ENCODE measurements around the gene AVEN.
A peak's percentile ranks its signal among the peaks of the same experiment; 100 is the strongest.
"Not testable (repeated sequence)": the region's sequence is repeated elsewhere in the genome, so short reads cannot be mapped to it uniquely, and the experiment has no call there.

The AVEN gene, protein sequence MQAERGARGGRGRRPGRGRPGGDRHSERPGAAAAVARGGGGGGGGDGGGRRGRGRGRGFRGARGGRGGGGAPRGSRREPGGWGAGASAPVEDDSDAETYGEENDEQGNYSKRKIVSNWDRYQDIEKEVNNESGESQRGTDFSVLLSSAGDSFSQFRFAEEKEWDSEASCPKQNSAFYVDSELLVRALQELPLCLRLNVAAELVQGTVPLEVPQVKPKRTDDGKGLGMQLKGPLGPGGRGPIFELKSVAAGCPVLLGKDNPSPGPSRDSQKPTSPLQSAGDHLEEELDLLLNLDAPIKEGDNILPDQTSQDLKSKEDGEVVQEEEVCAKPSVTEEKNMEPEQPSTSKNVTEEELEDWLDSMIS
- total RNA-seq: 3.1 to 10.1 (median 7.2) reads per million in 18 experiments

DNA sequence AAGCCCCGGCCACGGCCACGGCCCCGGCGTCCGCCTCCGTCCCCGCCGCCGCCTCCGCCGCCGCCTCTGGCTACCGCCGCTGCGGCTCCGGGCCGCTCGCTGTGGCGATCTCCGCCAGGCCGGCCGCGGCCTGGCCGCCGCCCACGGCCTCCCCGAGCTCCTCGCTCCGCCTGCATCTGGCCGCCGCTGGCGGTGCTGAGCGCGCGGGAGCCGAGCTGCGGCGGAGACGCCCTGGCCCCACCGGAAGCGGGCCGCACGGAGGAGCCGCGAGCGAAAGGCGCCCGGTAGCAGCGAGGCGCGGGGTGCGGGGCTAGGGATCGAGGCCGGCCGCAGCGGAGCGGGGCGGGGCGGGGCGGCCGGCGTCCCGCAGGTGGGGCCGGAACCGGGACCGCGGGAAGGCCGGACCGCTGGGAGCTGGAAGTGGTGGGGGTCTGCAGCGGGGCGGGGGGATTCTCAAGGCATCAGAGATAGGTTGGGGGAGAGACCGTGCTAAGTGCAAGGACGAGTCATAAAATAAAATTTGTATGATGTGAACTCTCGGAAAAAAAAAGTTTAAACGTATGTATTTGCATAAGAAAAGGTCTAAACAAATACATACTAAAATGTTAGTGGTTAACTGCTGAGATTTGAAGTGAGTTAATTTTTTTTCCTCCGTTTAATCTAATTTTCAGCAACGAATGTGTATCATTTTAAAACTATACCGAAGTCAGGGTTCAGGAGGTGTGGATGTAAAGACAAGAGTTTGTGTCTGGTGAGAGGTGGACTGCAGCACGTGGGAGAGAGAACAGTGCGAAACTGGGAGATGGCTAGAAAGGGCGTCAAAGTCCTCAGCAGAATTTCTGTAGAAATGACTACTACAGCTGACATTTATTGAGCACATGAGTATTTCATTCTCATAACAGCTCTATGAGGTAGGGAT is at the start of gene AVEN:
TSS of gene AVEN (minus strand) at position 334 of the 919 bp plus-strand sequence. CDS start at position 176, 158 bp downstream.
- peak; percentile 42 to 75 for DNase-seq

DNA sequence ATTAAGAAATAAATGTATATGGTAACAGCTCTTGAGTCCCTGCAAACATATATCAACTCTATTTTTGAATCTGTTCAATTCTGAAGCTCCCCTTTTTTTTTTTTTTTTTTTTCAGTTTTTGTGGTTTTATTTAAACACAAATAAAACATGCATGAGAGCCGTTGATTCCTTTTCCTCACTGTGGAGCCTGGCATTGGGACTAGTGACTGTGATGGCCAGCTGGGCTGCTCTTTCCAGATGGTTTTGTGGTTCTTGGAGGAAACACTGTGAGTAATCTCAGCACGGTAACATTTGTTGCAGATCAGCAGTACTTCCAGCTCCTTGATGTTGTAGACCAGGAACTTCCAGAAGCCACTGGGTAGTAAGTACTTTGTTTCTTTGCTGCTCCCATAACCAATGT is 46.7 kb upstream of the AVEN start:
- no peak for DNase-seq

DNA sequence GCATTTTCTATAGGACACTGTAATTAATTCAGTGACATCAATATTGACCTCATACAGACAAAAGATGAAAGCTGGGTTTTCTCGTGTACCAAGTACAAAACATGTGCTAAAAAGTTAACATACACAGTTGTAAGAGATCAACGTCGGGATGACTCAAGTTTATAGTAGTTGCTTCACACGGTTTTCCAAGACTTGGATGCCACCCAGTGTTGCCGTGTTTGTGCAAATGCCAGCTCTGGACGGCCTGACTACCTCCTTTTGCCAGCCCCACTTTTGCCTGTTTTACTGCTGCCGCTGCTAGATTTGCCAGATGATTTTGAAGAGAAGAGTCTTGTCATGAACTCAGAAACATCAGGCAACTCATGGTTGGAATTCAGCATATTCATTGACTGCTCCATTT is 45.1 kb upstream of the AVEN start:
- no peak for DNase-seq

GRCh38 chr15:34079904-34080303 is 40.9 kb upstream of the AVEN start:
- DNase-seq: no peak

DNA sequence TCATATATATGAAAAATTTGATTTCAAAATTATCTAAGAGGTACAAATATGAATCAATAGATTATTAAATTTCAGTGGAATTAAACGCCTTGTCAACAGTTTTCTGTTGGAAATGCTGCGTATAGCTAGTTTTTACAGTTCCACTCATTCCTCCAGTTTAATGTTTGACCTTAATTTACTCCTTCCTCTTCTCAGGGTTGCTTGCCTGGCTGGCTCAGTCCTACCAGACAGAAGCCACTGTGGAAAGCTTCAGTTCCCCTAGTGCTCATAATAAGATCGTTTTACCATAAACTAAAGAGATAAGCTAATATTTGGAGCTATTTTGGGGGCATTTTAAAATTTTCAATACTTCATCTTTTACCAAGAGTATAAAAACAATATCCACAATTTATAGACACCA is 39.9 kb upstream of the AVEN start:
- no peak for DNase-seq

- DNase-seq: no peak
Observed at GRCh38 chr15:34076785-34077184, 37.8 kb upstream of the AVEN start.

- no peak for DNase-seq
Observed at GRCh38 chr15:34070003-34070402, 31.0 kb upstream of the AVEN start.

- DNase-seq: no peak
Observed at GRCh38 chr15:34065941-34066340, 26.9 kb upstream of the AVEN start.

GRCh38 chr15:34065261-34065660 is 26.3 kb upstream of the AVEN start:
- DNase-seq: no peak

- no peak for DNase-seq
Observed at GRCh38 chr15:34064438-34064837, 25.4 kb upstream of the AVEN start.

- DNase-seq: no peak
Observed at GRCh38 chr15:34059946-34060345, 20.9 kb upstream of the AVEN start.

- DNase-seq: no peak
Observed at GRCh38 chr15:34059476-34059875, 20.5 kb upstream of the AVEN start.

GRCh38 chr15:34056911-34057310 is 17.9 kb upstream of the AVEN start:
- no peak for DNase-seq

DNA sequence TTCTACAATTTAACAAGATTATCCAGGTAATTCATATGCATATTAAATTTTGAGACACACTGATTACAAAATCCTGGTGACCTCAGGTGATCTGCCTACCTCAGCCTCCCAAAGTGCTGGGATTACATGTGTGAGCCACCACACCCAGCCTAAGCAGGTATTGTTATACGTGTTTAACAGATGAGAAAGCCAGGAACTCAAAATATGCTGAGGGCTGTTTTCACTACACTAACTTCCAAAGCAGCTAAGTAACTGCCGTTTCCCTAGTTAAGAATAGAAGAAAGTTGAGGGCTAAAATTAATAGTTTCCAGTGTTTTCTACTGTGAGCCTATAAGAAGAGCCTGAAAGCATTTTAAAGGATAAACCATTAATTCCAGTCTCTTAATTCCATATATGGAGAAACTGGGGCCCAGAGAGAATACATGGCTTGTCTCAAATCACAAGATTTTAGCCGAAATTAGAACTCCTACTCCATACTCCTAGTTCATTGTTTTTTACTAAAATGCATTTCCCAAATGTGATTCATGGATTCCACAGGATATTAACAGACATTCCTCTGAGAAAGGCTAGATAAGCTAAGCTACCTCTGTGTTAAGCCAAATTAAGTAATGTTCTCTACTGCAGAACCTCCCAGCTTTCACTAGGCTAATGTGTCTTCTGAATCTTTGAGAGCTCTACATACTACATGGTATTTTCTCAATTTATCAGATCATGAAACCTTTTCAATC is 17.0 kb upstream of the AVEN start:
- DNase-seq: no peak

- no peak for DNase-seq
Observed at GRCh38 chr15:34054081-34054707, 15.2 kb upstream of the AVEN start.

DNA sequence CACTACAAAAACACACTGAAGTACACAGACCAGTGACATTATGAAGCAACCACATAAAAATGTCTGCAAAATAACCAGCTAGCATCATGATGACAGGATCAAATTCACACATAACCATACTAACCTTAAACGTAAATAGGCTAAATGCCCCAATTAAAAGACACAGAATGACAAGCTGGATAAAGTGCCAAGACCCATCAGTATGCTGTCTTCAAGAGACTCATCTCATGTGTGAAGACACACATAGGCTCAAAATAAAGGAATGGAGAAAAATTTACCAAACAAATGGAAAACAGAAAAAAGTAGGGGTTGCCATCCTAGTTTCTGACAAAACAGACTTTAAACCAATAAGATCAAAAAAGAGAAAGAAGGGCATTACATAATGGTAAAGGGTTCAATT is 11.4 kb upstream of the AVEN start:
- not testable (repeated sequence) for DNase-seq

GRCh38 chr15:34049112-34049511 is 10.1 kb upstream of the AVEN start:
- DNase-seq: no peak

DNA sequence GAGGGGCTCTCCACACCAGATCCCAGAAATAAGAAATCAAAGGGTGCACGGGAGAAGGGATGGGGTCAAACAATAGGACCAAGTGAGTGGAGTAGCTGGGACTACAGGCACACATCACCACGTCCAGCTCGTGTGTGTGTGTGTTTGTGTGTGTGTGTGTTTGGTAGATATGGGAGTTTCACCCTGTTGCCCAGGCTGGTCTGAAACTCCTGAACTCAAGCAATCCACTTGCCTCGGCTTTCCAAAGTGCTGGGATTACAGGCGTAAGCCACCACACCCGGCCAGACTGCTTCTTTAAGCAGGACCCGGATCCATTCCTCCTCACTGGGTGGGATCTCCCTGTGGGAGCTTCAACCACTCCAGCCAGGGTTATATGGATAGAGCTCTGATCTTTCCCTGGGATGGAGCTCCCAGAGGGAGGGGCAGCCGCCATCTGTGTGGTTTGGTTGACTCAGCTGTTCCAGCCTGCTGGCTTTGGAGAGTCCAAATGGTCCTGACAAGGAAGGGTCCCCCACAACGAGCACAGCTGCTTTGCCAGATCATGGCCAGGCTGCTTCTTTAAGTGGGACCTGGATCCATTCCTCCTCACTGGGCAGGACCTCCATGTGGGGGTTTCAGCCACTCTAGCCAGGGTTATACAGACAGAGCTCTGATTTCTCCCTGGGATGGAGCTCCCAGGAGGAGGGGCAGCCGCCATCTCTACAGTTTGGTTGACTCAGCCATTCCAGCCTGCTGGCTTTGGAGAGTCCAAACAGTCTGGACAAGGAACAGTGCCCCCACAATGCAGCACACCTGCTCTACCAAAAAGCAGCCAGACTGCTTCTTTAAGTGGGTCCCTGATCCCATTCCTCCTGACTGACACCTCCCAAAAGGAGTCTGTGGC is 9.1 kb upstream of the AVEN start:
- no peak for DNase-seq

- no peak for DNase-seq
Observed at GRCh38 chr15:34046471-34047145, 7.6 kb upstream of the AVEN start.

DNA sequence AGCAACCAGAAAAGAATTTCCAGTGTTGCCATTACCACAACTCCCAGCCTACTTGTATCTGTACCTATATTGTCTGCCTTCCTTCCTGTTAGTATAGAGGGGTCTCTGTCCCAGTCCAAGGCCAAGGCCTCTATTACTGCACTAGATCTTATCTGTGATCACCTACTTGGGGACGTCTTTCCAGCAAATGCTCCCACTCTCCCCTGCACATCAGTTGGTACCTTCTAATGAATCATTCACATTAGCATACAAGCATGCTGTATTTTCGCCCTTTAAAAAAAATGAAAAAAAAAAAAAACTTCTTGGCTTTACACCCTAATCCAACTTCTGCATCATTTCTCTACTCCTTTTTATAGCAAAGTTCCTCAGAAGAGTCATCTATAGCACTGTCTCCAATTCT is 4.8 kb upstream of the AVEN start:
- no peak for DNase-seq

- no peak for DNase-seq
Observed at GRCh38 chr15:34043391-34043790, 4.4 kb upstream of the AVEN start.
